CD14-positive monocyte (primary cell): ENCODE results near the gene TMEM219. TPM values are rescaled to one million over a fixed set of nuclear protein-coding genes. Genes with fewer than 3 reads are reported as not detected.

Source experiments
- DNase-seq, 3 donors: peaks; one replicate each; pipeline ENCODE4 v3.0.0-alpha.2; 2011 to 2022
- H2AFZ ChIP-seq: 2 replicates; pipeline ENCODE4 v1.6.0; 2012; ENCODE audit warnings: mild to moderate bottlenecking, low read depth, low read length, inconsistent platforms; ENCODE audit not compliant: insufficient read depth, poor library complexity, severe bottlenecking
- H3K27ac ChIP-seq, 2 donors: 1 replicate in 1 of 2; 2 replicates in 1 of 2; pipeline ENCODE4 v1.5.1; 2012 to 2013; ENCODE audit warnings: low read length in 2 of 2, control low read depth in 1 of 2, inconsistent platforms in 1 of 2, low read depth in 1 of 2, mild to moderate bottlenecking in 1 of 2
- H3K27me3 ChIP-seq, 2 donors: one replicate each; pipeline versions ENCODE4 v1.6.0 to v1.6.1; 2011 to 2013; ENCODE audit warnings: low read length in 2 of 2; ENCODE audit not compliant: control insufficient read depth in 2 of 2, insufficient read depth in 2 of 2
- H3K36me3 ChIP-seq, 2 donors: replicated peaks in 1 of 2; 1 replicate in 1 of 2; 2 replicates in 1 of 2; pipeline versions ENCODE4 v1.5.1 to v1.6.1; 2012 to 2013; ENCODE audit warnings: low read length in 2 of 2, control low read depth in 1 of 2, inconsistent platforms in 1 of 2, mild to moderate bottlenecking in 1 of 2; ENCODE audit not compliant: insufficient read depth in 2 of 2, control insufficient read depth in 1 of 2
- H3K4me1 ChIP-seq, 2 donors: 1 replicate in 1 of 2; 2 replicates in 1 of 2; pipeline versions ENCODE4 v1.5.1 to v1.6.1; 2012 to 2013; ENCODE audit warnings: low read length in 2 of 2, control low read depth in 1 of 2, inconsistent platforms in 1 of 2, mild to moderate bottlenecking in 1 of 2, moderate library complexity in 1 of 2; ENCODE audit not compliant: insufficient read depth in 2 of 2, control insufficient read depth in 1 of 2
- H3K4me2 ChIP-seq: replicated peaks from 2 replicates; pipeline ENCODE3; 2012; ENCODE audit warnings: low read length, moderate library complexity, mild to moderate bottlenecking; ENCODE audit not compliant: poor library complexity, severe bottlenecking; ENCODE audit errors: extremely low read depth
- H3K4me3 ChIP-seq, 3 experiments: fragments of 200-600 bp in 1 of 3; sonication (generic) in 1 of 3; replicated peaks in 1 of 3; 1 replicate in 2 of 3; 2 replicates in 1 of 3; pipeline ENCODE4 v1.5.1; 2011 to 2013; ENCODE audit warnings: low read length in 3 of 3, mild to moderate bottlenecking in 3 of 3, control low read depth in 2 of 3, low read depth in 2 of 3, inconsistent platforms in 1 of 3, moderate library complexity in 1 of 3
- H3K79me2 ChIP-seq: 2 replicates; pipeline ENCODE4 v1.6.0; 2012; ENCODE audit warnings: mild to moderate bottlenecking, control low read depth, inconsistent platforms, low read length, moderate library complexity; ENCODE audit not compliant: insufficient read depth
- H3K9ac ChIP-seq: 2 replicates; pipeline ENCODE4 v1.6.0; 2017; ENCODE audit warnings: low read length, mild to moderate bottlenecking; ENCODE audit not compliant: insufficient read depth, poor library complexity, severe bottlenecking
- H3K9me3 ChIP-seq, 2 donors: replicated peaks in 1 of 2; 1 replicate in 1 of 2; 2 replicates in 1 of 2; pipeline versions ENCODE4 v1.5.1 to v1.6.1; 2012 to 2013; ENCODE audit warnings: low read length in 2 of 2, control low read depth in 1 of 2; ENCODE audit not compliant: control insufficient read depth in 1 of 2, insufficient read depth in 1 of 2
- H4K20me1 ChIP-seq: 2 replicates; pipeline ENCODE4 v1.6.0; 2012; ENCODE audit warnings: mild to moderate bottlenecking, low read length, control low read depth, moderate library complexity; ENCODE audit not compliant: insufficient read depth
- H3K27ac Mint-ChIP-seq, 7 donors: one replicate each; pipeline ENCODE4 v1.8.0; 2020; ENCODE audit warnings: mild to moderate bottlenecking in 7 of 7, mixed read lengths in 7 of 7, moderate library complexity in 6 of 7, inconsistent platforms in 2 of 7
- H3K27me3 Mint-ChIP-seq, 3 donors: one replicate each; pipeline ENCODE4 v1.8.0; 2021 to 2022; ENCODE audit warnings: low read depth in 3 of 3, mild to moderate bottlenecking in 3 of 3, mixed read lengths in 3 of 3, moderate library complexity in 3 of 3, inconsistent platforms in 1 of 3
- H3K36me3 Mint-ChIP-seq, 2 donors: one replicate each; pipeline ENCODE4 v1.8.0; 2020; ENCODE audit warnings: mixed read lengths in 2 of 2, inconsistent platforms in 1 of 2, mild to moderate bottlenecking in 1 of 2
- H3K4me1 Mint-ChIP-seq: one replicate; pipeline ENCODE4 v1.8.0; 2020; ENCODE audit warnings: mild to moderate bottlenecking, mixed read lengths
- H3K4me3 Mint-ChIP-seq, 2 donors: one replicate each; pipeline ENCODE4 v1.8.0; 2020; ENCODE audit warnings: mild to moderate bottlenecking in 2 of 2, mixed read lengths in 2 of 2, moderate library complexity in 1 of 2
- H3K9me3 Mint-ChIP-seq, 7 donors: one replicate each; pipeline ENCODE4 v1.8.0; 2020 to 2022; ENCODE audit warnings: mixed read lengths in 7 of 7, mild to moderate bottlenecking in 6 of 7, moderate library complexity in 6 of 7, inconsistent platforms in 2 of 7
- CTCF ChIP-seq: fragments of 200-600 bp; IDR thresholded peaks from one replicate; pipeline ENCODE4 v1.8.0; 2022; ENCODE audit warnings: antibody characterized with exemption, mild to moderate bottlenecking
- WGBS: methylation state at CpG from one replicate; pipeline ENCODE4 v1.1.5; 2013; ENCODE audit warnings: missing lambda C conversion rate; ENCODE audit not compliant: insufficient coverage; 5-methylcytosine and 5-hydroxymethylcytosine counted together
- intact Hi-C, 2 donors: fragments of 100-400 bp; cut with micrococcal nuclease; formaldehyde crosslinking; loops; one replicate each; pipeline versions ENCODE4 v1.15.0 to v1.15.1; 2023
- polyA plus RNA-seq, 3 donors: library from polyadenylated mRNA; depleted of rRNA in 1 of 3; unstranded in 2 of 3; stranded (reverse) in 1 of 3; fragments of 300-500 nt in 2 of 3; fragments of >200 nt in 1 of 3; fragmentation: Illumina TruSeq in 2 of 3; gene quantifications; 1 replicate in 2 of 3; 2 replicates in 1 of 3; pipeline ENCODE4 v1.2.3, GENCODE V29; 2012 to 2021

The TMEM219 gene
- polyA plus RNA-seq, 3 donors = 157 to 265 (median 227) TPM

- intact Hi-C loops = loop anchor here (5.0 kb wide), 1 partner anchor 34 kb away; the partner anchor contains the start of gene KCTD13 (in 2 of the 2)
- 66% methylated on average over 4 of the region's 10 CpGs for WGBS
- peak overlapping the region; percentile 98 for H3K4me2 ChIP-seq
- Mint-ChIP-seq H3K4me1 (peaks cover 18% of the 10 kb centered on the region), H3K27me3 (peaks cover 2 to 8% (median 2%) of the 10 kb centered on the region in 3 donors), H3K36me3 (peaks cover 13 to 18% of the 10 kb centered on the region in 2 donors), H3K9me3 (no peaks in the 10 kb centered on the region), H3K4me3 (peak overlapping the region; percentile 95 to 96), H3K27ac (peak overlapping the region; percentile 65 to 93 (median 79))
- DNase-seq = no peak
- TF ChIP-seq CTCF = no peak
- peaks cover 5 to 6% of the 10 kb centered on the region in 2 donors for H3K36me3 ChIP-seq
- H3K27me3 ChIP-seq = no peaks in the 10 kb centered on the region
- peak overlapping the region; percentile 80 for H3K9ac ChIP-seq
- peak overlapping the region; percentile 52 to 92 for H3K27ac ChIP-seq
- peaks cover 8% of the 10 kb centered on the region for H3K79me2 ChIP-seq
- peak overlapping the region; percentile 87 to 93 (median 91) for H3K4me3 ChIP-seq
- no peaks in the 10 kb centered on the region for H4K20me1 ChIP-seq
- H2AFZ ChIP-seq = peak overlapping the region; percentile 92
- H3K9me3 ChIP-seq = no peaks in the 10 kb centered on the region
- peaks cover 15 to 18% of the 10 kb centered on the region in 2 donors for H3K4me1 ChIP-seq
These were observed 776 bp upstream of the TMEM219 start for GRCh38 chr16:29961127-29961478.

GRCh38 chr16:29962344-29962994, 590 bp downstream of the TMEM219 start:
- no peak for TF ChIP-seq CTCF
- Histone ChIP-seq H3K27me3 (no peaks in the 10 kb centered on the region), H4K20me1 (no peaks in the 10 kb centered on the region), H3K79me2 (peaks cover 8% of the 10 kb centered on the region), H3K4me3 (peak overlapping the region; percentile 87 to 93 (median 91)), H2AFZ (peak overlapping the region; percentile 92), H3K4me2 (peak overlapping the region; percentile 98), H3K27ac (peak overlapping the region; percentile 85 to 92), H3K36me3 (peaks cover 7 to 13% of the 10 kb centered on the region in 2 donors), H3K4me1 (peaks cover 15 to 18% of the 10 kb centered on the region in 2 donors), H3K9ac (peak overlapping the region; percentile 80), H3K9me3 (no peaks in the 10 kb centered on the region)
- H3K4me3 Mint-ChIP-seq = peak overlapping the region; percentile 95 to 96
- H3K27ac Mint-ChIP-seq = peak overlapping the region; percentile 88 to 98 (median 96)
- peaks cover 13 to 24% of the 10 kb centered on the region in 2 donors for H3K36me3 Mint-ChIP-seq
- intact Hi-C loops = loop anchor here (5.0 kb wide), 1 partner anchor 35 kb away; the partner anchor contains the start of gene KCTD13 (in 2 of the 2)
- peak; percentile 43 to 60 (median 60) for DNase-seq
- WGBS = 0% methylated on average over 8 of the region's 18 CpGs
- H3K9me3 Mint-ChIP-seq = no peaks in the 10 kb centered on the region
- peaks cover 2 to 8% (median 2%) of the 10 kb centered on the region in 3 donors for H3K27me3 Mint-ChIP-seq
- H3K4me1 Mint-ChIP-seq = peaks cover 18% of the 10 kb centered on the region
